GM19043 (cell line): Measurements from ENCODE around the gene WWOX.

Experiments
- ATAC-seq: cut with Tn5 transposase; IDR thresholded peaks from one replicate; pipeline ENCODE4 v1.9.1; 2021; ENCODE audit warnings: low read depth; ENCODE audit not compliant: unreplicated experiment

The WWOX gene

GRCh38 chr16:79112462-79112861 lies 1013.0 kb downstream of the WWOX start:
- ATAC-seq, result no peak

DNA sequence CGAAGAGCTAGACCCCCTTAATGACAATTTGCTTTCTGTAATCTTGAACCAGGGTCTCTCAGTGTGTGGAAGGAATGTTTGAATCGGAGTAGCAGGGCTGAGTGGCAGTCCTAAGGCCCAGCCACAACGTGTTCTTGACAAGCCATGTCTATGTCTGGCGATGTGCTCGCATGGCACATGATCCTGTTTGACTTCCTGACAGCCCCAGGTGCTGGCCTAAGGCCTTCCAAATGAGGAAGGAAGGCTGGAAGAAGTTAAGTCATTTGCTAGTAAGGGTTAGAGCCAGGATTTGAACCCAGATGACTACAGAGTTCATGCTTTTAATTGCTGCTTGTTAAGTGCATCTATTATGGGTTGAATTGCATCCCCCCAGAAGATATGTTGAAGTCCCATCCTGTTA lies 1014.4 kb downstream of the WWOX start:
- ATAC-seq, result no peak

GRCh38 chr16:79114759-79115158 lies 1015.3 kb downstream of the WWOX start:
- ATAC-seq, result no peak

DNA sequence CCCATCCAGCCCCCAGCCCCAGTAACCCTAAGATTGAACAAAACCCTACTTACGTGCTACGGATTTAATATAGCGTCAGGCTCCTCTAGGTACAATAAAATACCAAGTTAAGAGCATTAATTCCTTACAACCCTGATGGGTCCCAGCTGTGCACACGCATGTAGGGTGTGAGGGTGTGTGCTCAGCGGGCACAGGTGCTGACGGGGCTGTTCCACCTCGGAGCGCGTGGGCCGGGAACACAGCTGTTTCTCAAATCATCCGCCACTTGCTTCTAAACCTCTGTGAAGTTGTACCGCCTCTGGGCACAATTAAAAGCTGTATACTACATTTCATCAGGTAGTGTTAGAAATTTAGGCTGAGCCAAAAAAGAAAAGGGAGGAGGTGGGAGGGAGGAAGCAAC lies 1022.5 kb downstream of the WWOX start:
- no peak for ATAC-seq

- ATAC-seq, result no peak
These were observed 1022.9 kb downstream of the WWOX start for GRCh38 chr16:79122343-79122742.

DNA sequence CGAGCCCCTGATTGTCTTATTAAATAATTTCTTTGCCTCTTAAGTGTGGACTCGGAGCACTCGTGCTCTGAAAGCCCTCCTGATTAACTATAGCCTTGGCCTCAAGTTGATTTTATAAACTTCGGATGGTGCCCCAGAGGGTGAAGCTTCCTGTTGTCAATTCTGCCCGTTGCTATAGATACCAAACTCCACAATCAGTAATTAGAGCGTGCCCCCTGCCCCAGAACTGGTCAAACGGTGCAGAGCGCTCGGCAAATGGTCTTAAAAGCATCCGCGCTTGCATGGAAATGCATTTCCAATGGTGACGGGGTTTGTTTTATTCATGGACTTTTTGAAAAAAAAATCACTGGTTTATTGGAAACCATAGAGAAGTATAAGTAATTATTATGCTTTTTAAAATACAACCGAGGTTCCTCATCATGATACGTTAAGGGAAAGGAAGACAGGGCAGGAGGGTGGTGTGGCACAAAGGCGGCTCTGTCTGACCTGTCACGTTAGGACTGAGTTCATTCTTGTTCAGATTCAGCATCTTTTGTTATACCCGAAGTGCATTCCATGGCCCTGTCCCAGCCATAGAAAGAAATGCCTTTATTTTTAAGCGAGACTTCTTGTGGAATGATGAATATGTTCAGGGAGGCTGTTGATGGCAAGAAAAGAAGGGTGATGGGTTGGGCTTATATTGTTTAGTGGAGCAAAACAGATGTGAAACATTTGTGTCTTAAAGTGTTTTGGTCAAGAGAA lies 1024.7 kb downstream of the WWOX start:
- ATAC-seq, result no peak

GRCh38 chr16:79127766-79128165 lies 1028.3 kb downstream of the WWOX start:
- no peak for ATAC-seq

DNA sequence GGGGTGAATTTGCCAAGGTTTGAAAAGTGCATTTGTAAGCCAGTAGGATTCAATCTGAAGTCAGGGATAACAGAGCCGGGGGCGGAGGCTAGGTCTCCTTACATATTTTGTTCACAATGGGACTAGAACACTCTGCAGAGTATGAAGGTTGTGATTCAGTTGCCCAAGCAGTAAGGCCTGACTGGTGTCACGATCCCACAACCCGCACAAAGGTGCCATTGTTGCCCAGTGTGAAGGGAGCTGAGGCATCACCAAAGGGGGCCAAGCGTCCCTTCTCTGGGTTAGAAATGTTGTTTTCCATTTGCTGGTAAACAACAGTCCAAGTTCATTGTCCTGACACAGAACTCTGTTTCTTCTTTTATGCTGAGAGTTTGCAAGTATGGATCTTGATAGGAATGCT lies 1029.3 kb downstream of the WWOX start:
- ATAC-seq, result no peak

GRCh38 chr16:79130616-79131015 lies 1031.2 kb downstream of the WWOX start:
- no peak for ATAC-seq

GRCh38 chr16:79131321-79132075 lies 1032.0 kb downstream of the WWOX start:
- no peak for ATAC-seq

- no peak for ATAC-seq
These were observed 1033.2 kb downstream of the WWOX start for GRCh38 chr16:79132701-79133100.

GRCh38 chr16:79134300-79134699 lies 1034.8 kb downstream of the WWOX start:
- no peak for ATAC-seq

DNA sequence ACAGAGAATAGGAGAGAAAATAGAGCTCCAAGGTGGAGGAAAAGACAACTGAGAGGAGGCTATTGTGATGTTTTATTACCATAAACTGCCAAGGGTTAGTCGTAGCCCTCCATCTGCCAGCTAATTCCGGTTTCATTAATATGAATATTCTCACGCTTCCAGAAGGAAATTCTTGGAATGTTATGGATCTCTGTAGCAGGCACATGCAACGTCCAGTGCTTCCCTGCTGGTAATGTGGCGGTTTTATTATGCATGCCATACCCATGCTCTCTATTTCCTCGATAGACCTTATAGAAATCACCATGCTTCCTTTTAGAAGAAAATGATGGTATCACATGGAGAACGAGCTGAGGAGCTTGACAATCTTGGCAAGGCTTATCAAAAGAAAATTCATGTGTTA lies 1037.5 kb downstream of the WWOX start:
- no peak for ATAC-seq

- no peak for ATAC-seq
These were observed 1038.0 kb downstream of the WWOX start for GRCh38 chr16:79137426-79137939.

DNA sequence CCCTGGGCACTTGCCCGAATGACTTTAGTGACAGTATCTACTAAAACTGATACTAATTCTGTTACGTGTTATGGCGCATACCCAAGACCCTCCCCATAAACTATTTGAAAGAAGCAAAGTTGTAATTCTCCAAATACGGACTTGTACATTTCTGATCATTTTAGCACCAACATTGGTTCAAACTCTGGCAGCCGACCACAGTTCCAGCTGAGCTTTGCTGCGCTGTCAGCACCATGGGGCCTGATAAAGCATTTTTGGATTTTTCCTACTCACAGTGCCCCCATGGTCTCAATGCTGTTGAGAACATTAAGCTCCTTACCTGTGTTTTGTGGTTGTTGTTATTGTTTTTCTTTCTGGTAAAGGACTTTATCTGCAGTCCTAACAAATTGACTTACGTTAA lies 1040.3 kb downstream of the WWOX start:
- ATAC-seq, result no peak

DNA sequence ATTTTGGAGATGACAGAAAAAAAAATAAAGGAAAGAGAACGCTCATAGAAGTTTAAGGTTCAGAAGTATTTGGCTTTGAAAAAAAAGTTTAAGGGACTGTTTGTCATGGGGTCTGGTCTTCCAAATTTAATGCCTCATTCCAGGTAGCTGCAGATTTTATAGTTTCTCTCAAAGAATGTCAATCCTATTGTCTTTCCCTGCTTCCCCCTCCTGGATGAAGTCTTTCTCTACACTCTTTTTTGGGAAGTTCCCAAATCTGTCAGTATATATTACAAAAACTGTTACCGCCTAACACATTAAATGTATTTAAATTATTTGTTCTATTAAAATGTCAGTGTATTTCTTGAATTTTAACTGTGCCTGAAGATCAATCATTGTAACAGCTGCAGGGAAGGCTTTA lies 1043.6 kb downstream of the WWOX start:
- no peak for ATAC-seq

- no peak for ATAC-seq
These were observed 1050.7 kb downstream of the WWOX start for GRCh38 chr16:79150151-79150550.

DNA sequence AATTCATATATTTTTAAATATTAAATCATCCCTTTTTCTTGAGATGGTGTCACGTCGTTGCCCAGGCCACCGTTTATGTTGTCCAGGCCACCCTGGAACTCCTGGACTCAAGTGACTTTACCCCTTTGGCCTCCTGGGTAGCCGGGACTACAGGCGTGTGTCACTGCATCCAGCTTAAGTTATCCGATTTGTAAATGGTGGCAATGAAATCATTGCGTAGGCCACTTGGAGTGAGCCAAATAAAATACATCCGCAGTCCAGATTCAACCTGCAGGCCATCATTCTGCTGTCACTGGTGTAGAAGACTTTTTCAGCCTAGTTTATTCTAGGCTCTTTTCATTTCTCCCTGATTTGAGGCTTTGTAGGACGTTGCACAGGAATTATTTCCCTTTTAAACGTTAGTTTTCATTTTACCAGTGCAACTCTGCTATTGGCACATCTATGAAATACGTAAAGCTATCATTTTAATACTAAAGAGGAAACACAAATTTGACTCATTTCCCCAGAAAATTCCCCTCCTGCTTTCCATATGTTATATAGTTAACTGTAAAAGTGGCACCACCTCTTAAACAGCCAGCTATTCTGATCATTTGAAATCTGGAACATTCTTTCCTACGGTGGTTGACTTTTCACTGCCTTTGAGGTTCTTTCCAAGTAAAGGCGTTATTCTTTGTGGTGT lies 1051.3 kb downstream of the WWOX start:
- no peak for ATAC-seq

GRCh38 chr16:79154086-79154485 lies 1054.6 kb downstream of the WWOX start:
- ATAC-seq, result no peak

DNA sequence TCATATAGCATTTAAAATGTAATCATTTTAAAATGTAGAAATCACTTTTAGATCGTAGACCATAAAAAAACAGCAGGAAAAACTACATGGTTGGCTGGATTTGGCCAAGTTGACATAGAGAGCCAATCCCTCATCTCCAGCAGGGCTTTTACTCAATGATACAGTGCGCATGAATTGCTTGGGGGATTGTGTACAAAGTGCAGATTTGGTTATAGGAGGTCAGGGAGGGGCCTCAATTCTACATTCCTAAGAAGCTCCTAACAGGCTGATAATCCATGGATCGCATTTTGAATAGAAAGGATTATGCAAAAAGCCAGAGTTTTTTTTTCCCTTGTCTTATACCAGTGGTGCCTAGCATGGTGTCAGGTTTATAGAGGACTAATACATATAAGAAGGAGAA lies 1056.0 kb downstream of the WWOX start:
- ATAC-seq, result no peak

DNA sequence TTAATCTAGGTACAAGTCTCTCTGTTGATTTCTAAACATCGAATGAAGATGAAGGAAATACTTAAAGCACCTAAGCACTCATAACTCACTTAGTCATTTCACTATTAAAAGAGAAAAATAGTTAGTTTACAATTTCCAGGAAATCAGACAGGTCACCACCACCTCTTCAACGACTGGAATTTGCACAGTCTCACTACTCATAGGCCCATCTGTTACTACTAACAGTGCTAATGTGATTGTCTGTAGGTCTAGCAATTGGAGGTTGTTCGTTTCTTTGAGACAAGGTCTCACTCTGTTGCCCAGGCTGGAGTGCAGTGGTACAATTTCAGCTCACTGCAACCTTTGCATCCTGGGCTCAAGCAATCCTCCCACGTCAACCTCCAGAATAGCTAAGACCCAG lies 1056.5 kb downstream of the WWOX start:
- no peak for ATAC-seq
